Adrenal gland (tissue), 12 donors: ENCODE data around the gene TAF4. TPM values are rescaled to one million over a fixed set of nuclear protein-coding genes. Genes with fewer than 3 reads are reported as not detected.
A peak's percentile ranks its signal among the peaks of the same experiment; 100 is the strongest.

ENCODE experiments used
- DNase-seq, 7 donors: peaks; one replicate each; pipeline ENCODE4 v3.0.0-alpha.2; 2019 to 2020
- H3K27ac ChIP-seq, 5 donors: fragments of 200-600 bp; sonication (generic) in 4 of 5; 1 replicate in 3 of 5; 2 replicates in 2 of 5; pipeline versions ENCODE4 v1.5.1 to v1.8.0; 2016 to 2020; ENCODE audit warnings: mild to moderate bottlenecking in 1 of 5
- H3K27me3 ChIP-seq: fragments of 200-600 bp; 2 replicates; pipeline ENCODE4 v1.8.0; 2021
- H3K36me3 ChIP-seq, 2 donors: fragments of 200-600 bp; replicated peaks in 1 of 2; 1 replicate in 1 of 2; 2 replicates in 1 of 2; pipeline versions ENCODE4 v1.5.1 to v1.8.0; 2018 to 2022
- H3K4me1 ChIP-seq, 2 donors: fragments of 200-600 bp; replicated peaks in 1 of 2; 1 replicate in 1 of 2; 2 replicates in 1 of 2; pipeline versions ENCODE4 v1.5.1 to v1.8.0; 2018 to 2021
- H3K4me3 ChIP-seq, 4 donors: fragments of 200-600 bp; sonication (generic) in 3 of 4; one replicate each; pipeline ENCODE4 v1.5.1; 2016 to 2018
- H3K9me3 ChIP-seq, 3 donors: fragments of 200-600 bp; sonication (generic) in 1 of 3; replicated peaks in 1 of 3; 1 replicate in 2 of 3; 2 replicates in 1 of 3; pipeline versions ENCODE4 v1.5.1 to v1.8.0; 2016 to 2021
- POLR2A ChIP-seq, 2 donors: fragments of 450-650 bp; IDR thresholded peaks; one replicate each; pipeline ENCODE4 v1.6.1; 2017; ENCODE audit warnings: antibody characterized with exemption in 2 of 2, mild to moderate bottlenecking in 2 of 2, moderate library complexity in 1 of 2
- WGBS, 4 donors: extraction: QIAGEN DNeasy Blood & Tissue Kit in 2 of 4; methylation state at CpG; one replicate each; pipeline versions ENCODE4 v1.1.5 to v1.1.7; 2013 to 2017; 5-methylcytosine and 5-hydroxymethylcytosine counted together
- intact Hi-C, 2 donors: fragments of 100-400 bp; cut with DNase I; formaldehyde crosslinking; loops; one replicate each; pipeline versions ENCODE4 v1.14.1 to v1.15.0; 2022 to 2023
- polyA plus RNA-seq, 3 donors: library from polyadenylated mRNA; stranded (reverse); fragments of 200-250 nt in 2 of 3; fragments of 350-450 nt in 1 of 3; fragmentation: Illumina TruSeq in 1 of 3; extraction: RNeasy Lipid Tissue Mini Kit (QIAGEN cat#74804) in 1 of 3; gene quantifications; one replicate each; pipeline ENCODE4 v1.2.3, GENCODE V29; 2013 to 2014
- total RNA-seq, 9 donors: library from RNA; depleted of rRNA in 4 of 9; stranded (reverse); fragments of >200 nt in 4 of 9; fragments of 120-200 nt in 1 of 9; fragmentation: NEBNext Ultra II Directional in 1 of 9; extraction: Animal tissue kit (Norgen Biotek cat#: 25700) in 1 of 9; gene quantifications; one replicate each; pipeline versions ENCODE4 v1.1.0 to v1.2.4, GENCODE V29; 2013 to 2023
- TF ChIP-seq, protein P1 (sequence below), 6 experiments: fragments of 450-650 bp in 4 of 6; fragments of 200-600 bp in 2 of 6; sonication (generic) in 1 of 6; IDR thresholded peaks; 1 replicate in 5 of 6; 2 replicates in 1 of 6; pipeline versions ENCODE4 v1.5.1 to v1.8.0; 2016 to 2021; ENCODE audit warnings: antibody characterized with exemption in 6 of 6, mild to moderate bottlenecking in 2 of 6, moderate library complexity in 1 of 6
- donor health status: healthy with polysubstance abuse.
- donor health status: Bipolar disorder and iron deficiency.
- donor health status: DM: yes; HTN: yes; CAD: no.
- donor health status: DM: no; HTN: no; CAD: no.
- donor health status: DM: no; HTN: no; CAD: no.
- donor health status: DM: yes; HTN: yes; CAD: no.

Gene TAF4
- total and polyA plus RNA-seq, 12 donors = 5.2 to 30.9 (median 14.8) TPM

DNA sequence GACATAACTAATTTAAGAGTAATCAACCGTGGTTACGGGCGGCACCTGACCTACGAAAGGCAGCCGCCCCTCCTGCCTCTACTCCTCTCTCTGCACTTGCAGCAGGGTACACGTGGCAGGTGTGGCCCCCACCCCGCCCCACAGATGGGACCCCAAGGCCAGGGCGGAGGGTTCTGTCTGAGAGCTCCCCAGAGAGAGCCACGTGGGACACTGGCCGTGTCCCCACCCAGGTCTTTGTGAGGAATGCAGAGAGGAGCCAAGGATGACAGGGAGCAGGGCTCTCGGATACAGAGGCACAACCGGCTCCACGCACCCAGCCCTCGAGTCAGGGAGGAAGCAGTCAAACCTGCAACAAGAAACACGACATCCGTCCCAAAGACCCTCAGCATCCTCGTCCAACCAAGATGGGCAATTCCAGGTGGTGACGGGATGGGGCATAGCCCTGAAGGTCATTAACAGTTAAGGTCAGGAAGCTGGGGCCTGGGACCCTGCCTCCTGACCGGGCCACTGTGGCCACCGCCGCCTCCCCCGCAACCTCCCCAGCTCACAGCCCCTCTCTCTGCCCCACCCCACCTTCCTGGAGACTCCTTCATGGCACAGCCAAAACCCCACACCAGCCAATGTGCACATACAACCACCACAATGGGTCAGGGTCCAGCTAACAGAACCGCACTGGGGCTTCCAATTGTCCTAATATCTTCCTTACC lies 47.1 kb downstream of the TAF4 start:
- TF ChIP-seq, protein P1, sequence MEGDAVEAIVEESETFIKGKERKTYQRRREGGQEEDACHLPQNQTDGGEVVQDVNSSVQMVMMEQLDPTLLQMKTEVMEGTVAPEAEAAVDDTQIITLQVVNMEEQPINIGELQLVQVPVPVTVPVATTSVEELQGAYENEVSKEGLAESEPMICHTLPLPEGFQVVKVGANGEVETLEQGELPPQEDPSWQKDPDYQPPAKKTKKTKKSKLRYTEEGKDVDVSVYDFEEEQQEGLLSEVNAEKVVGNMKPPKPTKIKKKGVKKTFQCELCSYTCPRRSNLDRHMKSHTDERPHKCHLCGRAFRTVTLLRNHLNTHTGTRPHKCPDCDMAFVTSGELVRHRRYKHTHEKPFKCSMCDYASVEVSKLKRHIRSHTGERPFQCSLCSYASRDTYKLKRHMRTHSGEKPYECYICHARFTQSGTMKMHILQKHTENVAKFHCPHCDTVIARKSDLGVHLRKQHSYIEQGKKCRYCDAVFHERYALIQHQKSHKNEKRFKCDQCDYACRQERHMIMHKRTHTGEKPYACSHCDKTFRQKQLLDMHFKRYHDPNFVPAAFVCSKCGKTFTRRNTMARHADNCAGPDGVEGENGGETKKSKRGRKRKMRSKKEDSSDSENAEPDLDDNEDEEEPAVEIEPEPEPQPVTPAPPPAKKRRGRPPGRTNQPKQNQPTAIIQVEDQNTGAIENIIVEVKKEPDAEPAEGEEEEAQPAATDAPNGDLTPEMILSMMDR (IDR thresholded peaks at IDR 0.05) = no peak
- TF ChIP-seq POLR2A (IDR thresholded peaks at IDR 0.05) = no peak
- 87 to 91% (median 90%) methylated on average over 17 to 23 of the region's 23 CpGs for WGBS, 4 donors
- no peak for DNase-seq
- Histone ChIP-seq H3K27me3 (no peaks in the 10 kb centered on the region), H3K27ac (peak overlapping the region in 2 of 5 donors; percentile 68 to 70), H3K9me3 (no peaks in the 10 kb centered on the region), H3K36me3 (no peaks in the 10 kb centered on the region), H3K4me3 (peak overlapping the region in 1 of 4 donors; percentile 29), H3K4me1 (peaks cover 15 to 28% of the 10 kb centered on the region in 2 donors)
- intact Hi-C loops = loop anchor here in 1 of 2 donors (10.0 kb wide), 1 partner anchor 356 kb away; no protein-coding TSS in a partner anchor

DNA sequence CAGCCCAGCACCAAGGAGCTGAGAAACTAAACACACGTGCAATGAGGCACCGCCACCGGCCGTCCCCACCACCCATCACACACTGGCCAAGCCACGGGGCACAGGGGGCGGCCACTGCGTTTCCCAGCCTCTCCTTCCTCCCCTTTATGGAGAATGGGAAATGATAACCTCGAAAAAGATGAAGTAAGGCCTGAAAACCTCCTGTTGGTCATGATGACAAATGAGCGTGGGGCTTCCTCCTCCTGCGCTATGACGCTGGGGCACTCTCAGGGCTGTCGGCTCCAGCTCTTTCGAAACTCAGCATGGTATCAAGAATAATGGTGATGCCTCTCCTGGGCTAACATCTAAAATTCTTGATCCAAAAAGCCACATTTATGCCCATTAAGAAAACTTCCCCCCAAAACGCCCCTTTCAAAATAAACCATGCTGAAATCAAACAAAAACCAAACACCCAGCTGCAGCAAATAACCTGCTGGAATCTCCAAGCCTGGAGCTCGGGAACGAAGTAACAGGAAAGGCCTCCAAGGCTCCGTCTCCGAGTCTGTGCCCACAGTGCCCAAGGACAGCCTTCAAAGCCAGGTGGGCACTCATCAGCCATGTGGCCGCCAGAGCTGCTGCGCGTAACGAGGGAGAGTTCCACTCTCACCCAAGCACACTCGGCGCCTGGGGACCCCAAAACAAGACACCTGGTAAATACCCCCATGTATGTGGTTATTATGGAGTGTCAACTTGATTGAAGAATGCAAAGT lies 50.0 kb downstream of the TAF4 start:
- intact Hi-C loops = loop anchor here in 1 of 2 donors (10.0 kb wide), 1 partner anchor 359 kb away; no protein-coding TSS in a partner anchor
- Histone ChIP-seq H3K4me3 (no peak overlapping the region), H3K36me3 (peaks cover 0 to 16% of the 10 kb centered on the region in 2 donors), H3K4me1 (peaks cover 13 to 17% of the 10 kb centered on the region in 2 donors), H3K27ac (peak overlapping the region in 1 of 5 donors; percentile 52), H3K27me3 (no peaks in the 10 kb centered on the region), H3K9me3 (no peaks in the 10 kb centered on the region)
- no peak for TF ChIP-seq POLR2A (IDR thresholded peaks at IDR 0.05)
- TF ChIP-seq, protein P1 (IDR thresholded peaks at IDR 0.05) = no peak
- peak in 1 of 7 donors; percentile 48 for DNase-seq
- 77 to 85% (median 80%) methylated on average over 24 of the region's 24 CpGs for WGBS, 4 donors

DNA sequence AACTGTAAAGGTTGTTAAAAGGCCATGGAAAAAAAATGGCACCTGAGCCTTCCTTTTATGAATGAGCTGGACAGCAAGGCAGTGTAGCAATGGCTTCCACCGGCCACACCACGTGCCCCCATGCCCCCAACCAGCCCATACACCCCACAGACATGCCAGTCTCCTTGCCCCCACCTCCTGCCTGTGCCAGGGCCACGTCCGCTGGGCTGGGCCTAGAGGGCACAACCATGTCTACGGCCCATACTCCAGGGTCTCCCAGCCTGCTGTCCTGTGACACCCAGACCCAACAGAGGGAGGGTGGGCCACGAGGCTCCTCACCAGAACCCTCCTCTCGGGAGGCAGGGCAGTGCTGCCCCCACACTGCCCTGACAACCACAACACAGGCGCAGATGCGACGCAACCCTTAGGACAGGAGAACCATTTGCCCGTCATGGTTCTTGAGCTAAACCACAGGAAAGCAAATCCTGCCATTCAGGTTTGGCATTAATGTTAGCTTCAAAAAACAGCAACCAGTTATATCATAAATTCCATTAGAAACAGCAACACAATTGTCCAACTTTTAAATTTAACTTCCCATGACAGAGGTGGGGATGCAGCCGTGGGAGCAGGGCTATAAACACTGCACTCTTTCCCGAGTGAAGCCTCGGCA lies 50.7 kb downstream of the TAF4 start:
- Histone ChIP-seq H3K27ac (peak overlapping the region in 1 of 5 donors; percentile 52), H3K9me3 (no peaks in the 10 kb centered on the region), H3K4me3 (no peak overlapping the region), H3K4me1 (peaks cover 6 to 10% of the 10 kb centered on the region in 2 donors), H3K36me3 (peaks cover 0 to 19% of the 10 kb centered on the region in 2 donors), H3K27me3 (no peaks in the 10 kb centered on the region)
- intact Hi-C loops = loop anchor here (5.0 to 10.0 kb wide), 3 partner anchors 122 to 360 kb away; no protein-coding TSS in a partner anchor
- DNase-seq = no peak
- TF ChIP-seq, protein P1 (IDR thresholded peaks at IDR 0.05) = no peak
- TF ChIP-seq POLR2A (IDR thresholded peaks at IDR 0.05) = no peak
- whole genome bisulfite sequencing, 4 donors = 84 to 93% (median 91%) methylated on average over 9 to 14 of the region's 14 CpGs

DNA sequence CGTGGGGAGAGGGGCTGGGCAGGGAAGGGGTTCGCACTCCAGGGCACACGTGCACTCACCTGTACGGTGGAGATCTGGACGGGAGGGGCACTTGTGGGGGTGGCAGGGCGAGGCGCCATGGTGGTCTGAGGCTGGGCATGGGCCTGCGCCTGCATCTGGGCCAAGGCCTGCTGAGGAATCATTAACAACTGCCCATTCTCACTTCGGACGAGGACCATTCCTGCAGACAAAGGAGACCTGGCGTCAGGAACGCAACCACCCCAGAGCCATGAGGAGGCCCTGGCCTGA lies 51.2 kb downstream of the TAF4 start:
- Histone ChIP-seq H3K4me3 (no peak overlapping the region), H3K27ac (no peak overlapping the region), H3K36me3 (peaks cover 0 to 24% of the 10 kb centered on the region in 2 donors), H3K9me3 (no peaks in the 10 kb centered on the region), H3K27me3 (no peaks in the 10 kb centered on the region), H3K4me1 (peaks cover under 1 to 4% of the 10 kb centered on the region in 2 donors)
- intact Hi-C loops = loop anchor here (5.0 to 10.0 kb wide), 3 partner anchors 123 to 360 kb away; no protein-coding TSS in a partner anchor
- TF ChIP-seq, protein P1 (IDR thresholded peaks at IDR 0.05) = no peak
- no peak for TF ChIP-seq POLR2A (IDR thresholded peaks at IDR 0.05)
- WGBS, 4 donors = 89 to 94% (median 91%) methylated on average over 11 to 12 of the region's 12 CpGs
- DNase-seq = no peak
